ENCODE results near the gene AKT3.
"Not testable (repeated sequence)": the region's sequence is repeated elsewhere in the genome, so short reads cannot be mapped to it uniquely, and the experiment has no call there.

AKT3 gene

GRCh38 chr1:243601720-243602119, 248.3 kb downstream of the AKT3 start:
- DNase-seq (ENCODE audit: low spot score): no peak

GRCh38 chr1:243598433-243598832, 251.6 kb downstream of the AKT3 start:
- peak; percentile 56 for DNase-seq (ENCODE audit: low spot score)

- peak; percentile 39 for DNase-seq (ENCODE audit: low spot score)
Measured at GRCh38 chr1:243597383-243597782, 252.7 kb downstream of the AKT3 start.

- peak; percentile 74 for DNase-seq (ENCODE audit: low spot score)
Measured at GRCh38 chr1:243596431-243597062, 253.5 kb downstream of the AKT3 start.

GRCh38 chr1:243595527-243596210, 254.4 kb downstream of the AKT3 start:
- peak; percentile 51 for DNase-seq (ENCODE audit: low spot score)

GRCh38 chr1:243594455-243594854, 255.6 kb downstream of the AKT3 start:
- DNase-seq (ENCODE audit: low spot score): no peak

GRCh38 chr1:243589286-243589685, 260.8 kb downstream of the AKT3 start:
- DNase-seq (ENCODE audit: low spot score): not testable (repeated sequence)

- no peak for DNase-seq (ENCODE audit: low spot score)
Measured at GRCh38 chr1:243587823-243588560, 262.1 kb downstream of the AKT3 start.

GRCh38 chr1:243587285-243587684, 262.8 kb downstream of the AKT3 start:
- no peak for DNase-seq (ENCODE audit: low spot score)

- no peak for DNase-seq (ENCODE audit: low spot score)
Measured at GRCh38 chr1:243585982-243586381, 264.1 kb downstream of the AKT3 start.

GRCh38 chr1:243582326-243582725, 267.7 kb downstream of the AKT3 start:
- DNase-seq (ENCODE audit: low spot score): no peak

- DNase-seq (ENCODE audit: low spot score): no peak
Measured at GRCh38 chr1:243580984-243581383, 269.1 kb downstream of the AKT3 start.

- no peak for DNase-seq (ENCODE audit: low spot score)
Measured at GRCh38 chr1:243580072-243580471, 270.0 kb downstream of the AKT3 start.

GRCh38 chr1:243575070-243575469, 275.0 kb downstream of the AKT3 start:
- DNase-seq (ENCODE audit: low spot score): no peak

- DNase-seq (ENCODE audit: low spot score): no peak
Measured at GRCh38 chr1:243572940-243573339, 277.1 kb downstream of the AKT3 start.

GRCh38 chr1:243568793-243569192, 281.2 kb downstream of the AKT3 start:
- no peak for DNase-seq (ENCODE audit: low spot score)

GRCh38 chr1:243564814-243565213, 285.2 kb downstream of the AKT3 start:
- DNase-seq (ENCODE audit: low spot score): no peak

- DNase-seq (ENCODE audit: low spot score): no peak
Measured at GRCh38 chr1:243563732-243564131, 286.3 kb downstream of the AKT3 start.

- DNase-seq (ENCODE audit: low spot score): no peak
Measured at GRCh38 chr1:243562473-243562872, 287.6 kb downstream of the AKT3 start.

GRCh38 chr1:243561588-243562319, 288.3 kb downstream of the AKT3 start:
- no peak for DNase-seq (ENCODE audit: low spot score)

- DNase-seq (ENCODE audit: low spot score): no peak
Measured at GRCh38 chr1:243559575-243560162, 290.4 kb downstream of the AKT3 start.

GRCh38 chr1:243558576-243558975, 291.5 kb downstream of the AKT3 start:
- no peak for DNase-seq (ENCODE audit: low spot score)
